GM12878 (cell line): ENCODE results near the gene HSF4. TPM values are rescaled to one million over a fixed set of nuclear protein-coding genes. Genes with fewer than 3 reads are reported as not detected.

ENCODE experiments used
- ATAC-seq: fragments of 200-7000 bp; cut with Tn5 transposase; 3 replicates; pipeline ENCODE4 v1.9.1; 2020; ENCODE audit warnings: mild to moderate bottlenecking, moderate library complexity
- BruUV-seq: library from RNA; stranded (reverse); fragments of 400-500 nt; replicated peaks from 2 replicates; lab custom pipeline; 2021; lab: Mats Ljungman, UMichigan
- CTCF ChIA-PET: fragments of 300-600 bp; sonication (Branson Sonifier 250); formaldehyde crosslinking; extraction: SDS; loops from one replicate; lab custom pipeline; 2021; ENCODE audit warnings: inconsistent platforms; lab: Yijun Ruan, JAX
- POLR2A ChIA-PET: fragments of 350-600 bp; formaldehyde crosslinking; extraction: SDS; loops from one replicate; lab custom pipeline; 2021; ENCODE audit warnings: inconsistent platforms; lab: Charles Lee
- RAD21 ChIA-PET: fragments of 300-600 bp; sonication (Branson Sonifier 250); formaldehyde crosslinking; loops from one replicate; lab custom pipeline; 2023; ENCODE audit warnings: antibody characterized with exemption; ENCODE audit not compliant: unreplicated experiment; lab: Charles Lee
- SMC1A ChIA-PET: fragments of 300-600 bp; sonication (Branson Sonifier 250); formaldehyde crosslinking; loops from one replicate; lab custom pipeline; 2023; ENCODE audit not compliant: unreplicated experiment, uncharacterized antibody; lab: Charles Lee
- DNase-seq: peaks from one replicate; pipeline ENCODE4 v3.0.0-alpha.2; 2011; ENCODE audit warnings: low read depth, low spot score
- FAIRE-seq: peaks from 3 replicates; lab custom pipeline; 2011; peaks lifted over from hg19 to GRCh38; lab: Jason Lieb, UNC
- H2AFZ ChIP-seq: 2 replicates; pipeline ENCODE4 v1.6.0; 2011; ENCODE audit warnings: low read depth, low read length, control low read depth; ENCODE audit not compliant: control insufficient read depth
- H3K27ac ChIP-seq: 2 replicates; pipeline ENCODE4 v1.5.1; 2011; ENCODE audit warnings: control low read depth; ENCODE audit not compliant: control insufficient read depth, insufficient read depth
- H3K27me3 ChIP-seq, 2 experiments: replicated peaks in 1 of 2; 2 replicates each; pipeline versions ENCODE4 v1.6.0 to v1.6.1; 2011; ENCODE audit warnings: low read length in 1 of 2; ENCODE audit not compliant: control insufficient read depth in 2 of 2, insufficient read depth in 2 of 2
- H3K36me3 ChIP-seq, 2 experiments: 2 replicates each; pipeline ENCODE4 v1.5.1; 2011; ENCODE audit warnings: low read length in 1 of 2; ENCODE audit not compliant: control insufficient read depth in 2 of 2, insufficient read depth in 2 of 2
- H3K4me1 ChIP-seq: 2 replicates; pipeline ENCODE4 v1.6.1; 2011; ENCODE audit warnings: mild to moderate bottlenecking, low read length, moderate library complexity, mixed read lengths; ENCODE audit not compliant: control insufficient read depth, insufficient read depth
- H3K4me2 ChIP-seq: 2 replicates; pipeline ENCODE4 v1.6.0; 2011; ENCODE audit warnings: control low read depth; ENCODE audit not compliant: control insufficient read depth, insufficient read depth
- H3K4me3 ChIP-seq: fragments of 200-600 bp; sonication (generic); 2 replicates; pipeline ENCODE4 v1.5.1; 2016
- H3K79me2 ChIP-seq: 2 replicates; pipeline ENCODE4 v1.6.0; 2011; ENCODE audit warnings: low read length; ENCODE audit not compliant: control insufficient read depth, insufficient read depth
- H3K9ac ChIP-seq: 2 replicates; pipeline ENCODE4 v1.8.0; 2011; ENCODE audit warnings: low read length, control low read depth, mixed read lengths; ENCODE audit not compliant: control insufficient read depth, insufficient read depth
- H3K9me3 ChIP-seq: replicated peaks from 3 replicates; pipeline ENCODE4 v1.5.1; 2011; ENCODE audit warnings: mild to moderate bottlenecking, low read length; ENCODE audit not compliant: control insufficient read depth, insufficient read depth
- H4K20me1 ChIP-seq: 2 replicates; pipeline ENCODE4 v1.6.0; 2011; ENCODE audit not compliant: control insufficient read depth, insufficient read depth
- BMI1 ChIP-seq: fragments of 450-650 bp; IDR thresholded peaks from 2 replicates; pipeline ENCODE4 v1.6.1; 2016; ENCODE audit warnings: mild to moderate bottlenecking, moderate library complexity, borderline replicate concordance
- CEBPZ ChIP-seq: fragments of 150-350 bp; IDR thresholded peaks from 2 replicates; pipeline ENCODE4 v1.6.1; 2016; ENCODE audit warnings: low read depth, low read length
- IRF3 ChIP-seq: fragments of 450-650 bp; IDR thresholded peaks from 2 replicates; pipeline ENCODE4 v1.6.1; 2014; ENCODE audit warnings: mild to moderate bottlenecking
- PAX8 ChIP-seq: fragments of 450-650 bp; IDR thresholded peaks from 2 replicates; pipeline ENCODE4 v1.6.1; 2017; ENCODE audit warnings: mild to moderate bottlenecking, moderate library complexity
- RELB ChIP-seq: fragments of 450-650 bp; IDR thresholded peaks from 2 replicates; pipeline ENCODE4 v1.6.1; 2017; ENCODE audit warnings: low read depth, mild to moderate bottlenecking, moderate library complexity
- RUNX3 ChIP-seq: IDR thresholded peaks from 2 replicates; pipeline ENCODE4 v1.6.1; 2012; ENCODE audit warnings: low read length, inconsistent platforms
- USF1 ChIP-seq: IDR thresholded peaks from 2 replicates; pipeline ENCODE4 v1.6.1; 2011; ENCODE audit warnings: borderline replicate concordance, low read depth, mild to moderate bottlenecking, moderate library complexity, mixed read lengths, low read length; ENCODE audit not compliant: insufficient read depth; ENCODE audit errors: extremely low read length
- ZZZ3 ChIP-seq: IDR thresholded peaks from 2 replicates; pipeline ENCODE4 v1.6.1; 2011; ENCODE audit warnings: low read depth; ENCODE audit not compliant: control insufficient read depth, insufficient read length
- WGBS: methylation state at CpG from one replicate; pipeline ENCODE4 v1.1.6; 2016; ENCODE audit warnings: low lambda C conversion rate; ENCODE audit not compliant: insufficient replicate concordance, insufficient coverage; ENCODE audit errors: missing lambda C conversion rate; 5-methylcytosine and 5-hydroxymethylcytosine counted together
- in situ Hi-C: fragments of 300-500 bp; cut with MboI; formaldehyde crosslinking; loops from 9 replicates; pipeline ENCODE4 v1.14.3; 2018; ENCODE audit warnings: mixed read lengths
- intact Hi-C: fragments of 100-400 bp; cut with micrococcal nuclease; formaldehyde crosslinking; loops from one replicate; pipeline ENCODE4 v1.14.2; 2022; ENCODE audit not compliant: unreplicated experiment
- polyA plus RNA-seq, 11 experiments: library from polyadenylated mRNA; depleted of rRNA in 4 of 11; unstranded in 6 of 11; stranded (reverse) in 5 of 11; fragments of >200 nt; fragmentation: Nextera tagmentation in 4 of 11; fragmentation: Illumina TruSeq in 1 of 11; extraction: Ambion mirVana in 4 of 11; extraction: Trizol in 1 of 11; gene quantifications; 1 replicate in 1 of 11; 2 replicates in 10 of 11; pipeline versions ENCODE4 v1.2.1 to v1.2.3, GENCODE V29; 2011 to 2016; ENCODE audit warnings: inconsistent platforms in 2 of 11, missing spikeins in 2 of 11, low read depth in 1 of 11
- total RNA-seq, 4 experiments: library from RNA; depleted of rRNA in 3 of 4; stranded (reverse); fragments of >200 nt in 3 of 4; fragmentation: Illumina TruSeq in 1 of 4; extraction: Trizol in 1 of 4; gene quantifications; 2 replicates each; pipeline versions ENCODE4 v1.2.1 to v1.2.3, GENCODE V29; 2013 to 2021

The HSF4 gene
- total and polyA plus RNA-seq, 10 of the 15 experiments (the other 5 are each of a cell fraction or from before 2014, with no cell fraction given): 0.31 to 9.9 (median 2.6) TPM; not detected in 1

GRCh38 chr16:67157892-67158635 lies 6.5 kb upstream of the HSF4 start:
- Histone ChIP-seq H3K36me3 (no peaks in the 10 kb centered on the region), H3K4me2 (peak overlapping the region; percentile 88), H2AFZ (no peak overlapping the region), H3K27me3 (no peaks in the 10 kb centered on the region), H3K79me2 (peaks cover 11% of the 10 kb centered on the region), H3K27ac (peak overlapping the region; percentile 89), H3K4me1 (peaks cover 35% of the 10 kb centered on the region), H3K4me3 (peak overlapping the region; percentile 95), H3K9me3 (no peaks in the 10 kb centered on the region), H3K9ac (peak overlapping the region; percentile 87), H4K20me1 (peaks cover 10% of the 10 kb centered on the region; the same call in 1 of the 2 replicates)
- SMC1A ChIA-PET: interaction anchor here (0.9 to 5.2 kb wide), 17 partner anchors 12 to 278 kb away, joined by 3 to 48 read pairs (median 5); partner anchors contain the start of genes NOL3, PDP2 and TMEM208
- TF ChIP-seq RELB (no peak), RUNX3 (peak; percentile 13; the same call in 1 of the 2 replicates), BMI1 (no peak), ZZZ3 (no peak), IRF3 (no peak), CEBPZ (no peak), USF1 (no peak), PAX8 (no peak)
- WGBS: 9% methylated on average over 7 of the region's 7 CpGs
- POLR2A ChIA-PET: interaction anchor here (0.5 to 8.2 kb wide), 13 partner anchors 7 to 743 kb away, joined by 3 to 137 read pairs (median 5); partner anchors contain the start of genes B3GNT9, FHOD1, NOL3 and PHAF1
- intact Hi-C loops: loop anchor here (5.0 kb wide), 2 partner anchors 56 to 504 kb away; partner anchors contain the start of genes ACD and PARD6A
- ATAC-seq (no peak), FAIRE-seq (no peak), DNase-seq (no peak)
- in situ Hi-C loops: loop anchor here (10.0 kb wide), 1 partner anchor 183 kb away; no protein-coding TSS in a partner anchor
- RAD21 ChIA-PET: interaction anchor here (0.8 to 5.2 kb wide), 7 partner anchors 11 to 144 kb away, joined by 3 to 48 read pairs (median 4); partner anchors contain the start of gene NOL3
- no TSS peak for BruUV-seq
- CTCF ChIA-PET: interaction anchor here (0.7 to 10.0 kb wide), 21 partner anchors 11 to 258 kb away, joined by 3 to 98 read pairs (median 7); partner anchors contain the start of genes CES3, NOL3, TMEM208 and ZDHHC1
